GM03348 (cell line): ENCODE measurements around the gene SLC47A2.

Experiments
- DNase-seq: peaks from one replicate; pipeline ENCODE4 v3.0.0; 2012; ENCODE audit warnings: low spot score

The SLC47A2 gene

GRCh38 chr17:19664136-19664820 lies 52.1 kb downstream of the SLC47A2 start:
- no peak for DNase-seq

DNA sequence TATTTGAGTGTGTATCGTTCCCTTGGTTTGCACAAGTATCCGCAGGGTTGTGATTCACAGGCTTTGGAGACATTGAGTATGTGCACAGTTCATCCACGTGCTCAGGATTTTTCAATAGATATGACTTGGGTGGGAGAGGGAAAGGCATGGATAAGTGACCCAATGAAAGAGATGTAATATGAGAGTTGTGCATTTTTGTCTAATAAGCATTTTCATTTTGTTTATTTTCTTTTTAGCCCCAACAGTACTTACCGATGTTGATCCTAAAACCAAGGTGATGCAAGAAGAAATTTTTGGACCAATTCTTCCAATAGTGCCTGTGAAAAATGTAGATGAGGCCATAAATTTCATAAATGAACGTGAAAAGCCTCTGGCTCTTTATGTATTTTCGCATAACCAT lies 53.3 kb downstream of the SLC47A2 start:
- no peak for DNase-seq

DNA sequence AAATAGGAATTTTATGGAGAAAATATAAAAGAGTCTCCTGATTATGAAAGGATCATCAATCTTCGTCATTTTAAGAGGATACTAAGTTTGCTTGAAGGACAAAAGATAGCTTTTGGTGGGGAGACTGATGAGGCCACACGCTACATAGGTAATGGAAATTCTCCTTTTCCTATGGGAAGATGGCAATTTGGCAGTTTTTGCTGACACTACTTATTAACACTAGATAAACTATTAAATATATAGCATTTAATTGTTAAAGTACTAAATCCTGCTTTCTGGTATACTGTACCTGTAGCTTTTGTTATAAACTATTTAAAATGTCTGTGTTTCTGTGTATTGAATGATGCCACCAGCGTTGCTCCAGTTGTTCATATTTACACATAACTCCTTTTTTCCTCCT lies 55.3 kb downstream of the SLC47A2 start:
- DNase-seq, result no peak

- DNase-seq, result no peak
These were observed 56.0 kb downstream of the SLC47A2 start for GRCh38 chr17:19660219-19660870.

DNA sequence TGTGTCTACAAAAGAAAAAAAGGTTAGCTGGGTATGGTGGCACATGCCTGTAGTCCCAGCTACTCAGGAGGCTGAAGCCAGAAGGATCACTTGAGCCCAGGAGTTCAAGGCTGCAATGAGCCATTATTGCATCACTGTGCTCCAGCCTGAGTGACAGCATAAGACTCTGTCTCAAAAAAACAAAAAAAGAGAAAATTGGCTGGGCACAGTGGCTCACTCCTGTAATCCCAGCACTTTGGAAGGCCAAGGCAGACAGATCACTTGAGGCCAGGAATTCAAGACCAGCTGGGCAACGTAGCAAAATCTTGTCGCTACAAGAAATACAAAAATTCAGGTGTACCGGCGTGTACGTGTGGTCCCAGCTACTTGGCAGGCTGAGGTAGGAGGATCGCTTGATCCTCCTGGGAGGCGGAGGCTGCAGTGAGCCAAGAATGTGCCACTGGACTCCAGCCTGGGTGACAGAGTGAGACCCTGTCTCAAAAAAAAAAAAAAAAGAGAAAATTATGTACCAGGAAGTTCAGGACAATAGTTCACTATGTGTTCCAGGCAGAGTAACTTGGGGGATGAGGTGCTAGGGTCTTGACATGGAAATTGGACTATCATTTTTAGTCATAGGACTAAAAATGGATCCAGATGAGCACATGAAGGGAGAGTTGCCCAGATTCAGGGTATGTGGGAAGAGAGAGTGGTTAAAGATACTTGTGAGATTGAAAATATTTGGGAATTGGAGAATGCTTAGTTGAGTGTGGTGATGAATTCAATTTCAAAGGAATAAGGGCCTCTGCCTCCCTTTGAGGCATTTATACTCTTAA lies 56.8 kb downstream of the SLC47A2 start:
- DNase-seq, result no peak

GRCh38 chr17:19656851-19657581 lies 59.4 kb downstream of the SLC47A2 start:
- no peak for DNase-seq

DNA sequence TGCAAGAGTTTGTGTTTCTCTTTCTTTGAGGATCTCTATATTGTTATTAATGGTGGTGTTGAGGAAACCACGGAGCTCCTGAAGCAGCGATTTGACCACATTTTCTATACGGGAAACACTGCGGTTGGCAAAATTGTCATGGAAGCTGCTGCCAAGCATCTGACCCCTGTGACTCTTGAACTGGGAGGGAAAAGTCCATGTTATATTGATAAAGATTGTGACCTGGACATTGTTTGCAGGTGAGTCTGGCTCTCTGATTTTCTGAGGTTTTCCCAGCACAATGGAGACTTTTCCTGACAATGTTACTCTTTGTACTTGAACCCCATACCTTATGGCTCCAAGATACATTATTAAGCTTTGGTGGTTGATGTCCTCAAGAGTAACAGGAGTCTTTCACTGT lies 60.0 kb downstream of the SLC47A2 start:
- no peak for DNase-seq

GRCh38 chr17:19654896-19655295 lies 61.5 kb downstream of the SLC47A2 start:
- no peak for DNase-seq

DNA sequence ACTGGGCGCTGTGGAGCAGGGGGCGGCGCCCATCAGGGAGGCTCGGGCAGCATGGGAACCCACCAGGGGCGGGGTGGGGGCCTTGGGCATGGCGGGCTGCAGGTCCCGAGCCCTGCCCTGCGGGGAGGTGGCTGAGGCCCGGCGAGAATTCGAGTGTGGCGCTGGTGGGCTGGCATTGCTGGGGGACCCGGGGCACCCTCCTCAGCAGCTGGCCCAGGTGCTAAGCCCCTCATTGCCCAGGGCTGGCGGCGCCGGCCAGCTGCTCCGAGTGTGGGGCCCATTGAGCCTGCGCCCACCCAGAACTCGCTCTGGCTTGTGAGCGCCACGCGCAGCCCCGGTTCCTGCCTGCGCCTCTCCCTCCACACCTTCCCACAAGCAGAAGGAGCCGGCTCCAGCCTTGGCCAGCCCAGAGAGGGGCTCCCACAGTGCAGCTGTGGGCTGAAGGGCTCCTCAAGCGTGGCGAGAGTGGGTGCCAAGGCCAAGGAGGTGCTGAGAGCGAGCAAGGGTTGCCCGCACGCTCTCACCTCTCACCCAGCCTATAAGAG lies 62.0 kb downstream of the SLC47A2 start:
- DNase-seq, result no peak

DNA sequence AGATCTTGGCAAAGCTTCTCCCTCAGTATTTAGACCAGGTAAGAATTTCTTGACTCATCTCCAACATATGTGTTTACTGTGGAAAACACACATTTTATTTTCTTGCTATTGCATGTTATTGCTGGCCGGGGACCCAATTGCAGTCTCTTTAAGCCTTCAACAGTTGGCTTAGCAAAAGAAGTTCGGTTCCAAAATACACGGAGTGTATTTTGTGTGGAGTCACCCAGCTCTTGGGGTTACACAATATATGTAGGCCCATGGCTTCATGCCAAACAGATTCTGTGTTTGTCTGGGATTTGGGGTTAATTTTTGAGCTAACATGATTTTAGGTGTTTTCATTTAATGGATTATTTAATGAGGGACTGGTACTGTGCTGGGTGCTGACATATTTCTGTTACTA lies 63.8 kb downstream of the SLC47A2 start:
- no peak for DNase-seq

DNA sequence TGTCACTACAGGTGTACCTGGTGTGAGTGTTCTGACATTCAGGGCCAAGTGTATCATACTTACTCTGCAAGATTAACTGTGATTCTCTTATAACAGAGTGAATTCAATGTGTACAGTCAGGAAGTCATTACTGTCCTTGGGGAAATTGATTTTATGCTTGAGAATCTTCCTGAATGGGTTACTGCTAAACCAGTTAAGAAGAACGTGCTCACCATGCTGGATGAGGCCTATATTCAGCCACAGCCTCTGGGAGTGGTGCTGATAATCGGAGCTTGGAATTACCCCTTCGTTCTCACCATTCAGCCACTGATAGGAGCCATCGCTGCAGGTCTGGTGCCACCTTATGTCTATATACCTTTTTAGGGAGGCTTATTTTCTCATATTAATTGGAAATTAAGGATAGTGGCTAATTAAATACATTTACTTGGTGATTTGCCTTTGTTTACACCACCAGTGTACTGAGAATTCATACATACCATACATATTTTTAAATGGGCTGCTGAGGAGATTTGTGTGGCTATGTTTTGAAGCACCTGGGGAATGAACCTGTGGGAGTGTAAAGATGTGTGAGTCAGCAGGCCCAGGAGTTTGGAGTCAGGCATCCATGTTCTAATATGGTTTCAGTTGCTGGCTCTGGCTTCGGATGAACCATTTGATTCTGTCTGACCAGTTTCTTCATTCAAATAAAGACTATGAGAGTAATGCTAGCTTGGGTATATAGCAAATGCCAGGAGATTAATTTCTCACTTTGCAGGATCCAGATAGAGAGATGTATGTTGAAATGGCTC lies 64.7 kb downstream of the SLC47A2 start:
- DNase-seq, result no peak

GRCh38 chr17:19650826-19651225 lies 65.6 kb downstream of the SLC47A2 start:
- no peak for DNase-seq

DNA sequence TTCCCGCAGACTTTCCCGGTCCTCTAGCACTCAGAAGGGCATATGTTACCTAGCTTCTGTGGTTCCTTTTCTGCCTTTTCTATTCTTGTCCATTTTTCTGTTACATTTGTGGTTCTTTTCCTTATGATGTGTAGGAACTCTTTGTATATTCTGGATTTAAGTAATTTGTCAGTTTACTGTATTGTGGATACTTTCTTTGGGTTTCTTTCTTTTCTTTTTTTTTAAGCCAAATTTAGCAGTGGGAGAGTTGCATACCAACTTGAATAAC lies 67.2 kb downstream of the SLC47A2 start:
- DNase-seq, result no peak

DNA sequence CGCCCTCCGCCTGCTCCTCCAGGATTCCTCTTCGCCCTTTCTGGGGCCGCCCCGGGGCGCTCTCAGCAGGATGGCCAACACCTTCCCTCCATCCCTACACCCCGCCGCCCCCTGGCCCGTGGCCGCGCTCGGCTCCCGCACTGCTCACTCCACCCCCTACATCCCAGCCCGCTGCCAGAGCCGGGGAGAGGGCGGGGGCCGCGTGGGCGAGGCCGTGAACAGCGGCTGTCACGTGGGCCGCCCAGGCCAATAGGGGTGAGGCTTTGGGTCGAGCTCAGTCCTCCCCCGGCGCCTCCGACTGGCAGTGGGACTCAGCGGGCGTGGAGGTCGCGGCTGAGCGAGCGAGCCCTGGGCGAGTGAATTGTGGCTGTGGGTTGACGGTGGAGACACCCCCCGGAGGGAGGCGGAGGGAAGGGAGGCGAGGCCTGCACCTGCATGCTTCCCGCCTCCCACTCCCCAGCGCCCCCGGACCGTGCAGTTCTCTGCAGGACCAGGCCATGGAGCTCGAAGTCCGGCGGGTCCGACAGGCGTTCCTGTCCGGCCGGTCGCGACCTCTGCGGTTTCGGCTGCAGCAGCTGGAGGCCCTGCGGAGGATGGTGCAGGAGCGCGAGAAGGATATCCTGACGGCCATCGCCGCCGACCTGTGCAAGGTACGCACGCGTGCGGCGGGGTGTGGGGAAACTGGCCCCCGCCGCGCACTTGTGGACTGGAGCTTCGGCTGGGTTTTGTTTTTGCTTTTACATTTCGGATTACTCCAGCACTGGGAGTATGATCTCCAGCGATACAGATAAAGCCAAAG lies 67.7 kb downstream of the SLC47A2 start, which contains the start of gene ALDH3A2:
Gene ALDH3A2, plus strand, starts transcription at position 277 of the 799 bp plus-strand sequence. Its CDS starts 221 bp downstream, at position 498.
- peak; percentile 100 for DNase-seq

DNA sequence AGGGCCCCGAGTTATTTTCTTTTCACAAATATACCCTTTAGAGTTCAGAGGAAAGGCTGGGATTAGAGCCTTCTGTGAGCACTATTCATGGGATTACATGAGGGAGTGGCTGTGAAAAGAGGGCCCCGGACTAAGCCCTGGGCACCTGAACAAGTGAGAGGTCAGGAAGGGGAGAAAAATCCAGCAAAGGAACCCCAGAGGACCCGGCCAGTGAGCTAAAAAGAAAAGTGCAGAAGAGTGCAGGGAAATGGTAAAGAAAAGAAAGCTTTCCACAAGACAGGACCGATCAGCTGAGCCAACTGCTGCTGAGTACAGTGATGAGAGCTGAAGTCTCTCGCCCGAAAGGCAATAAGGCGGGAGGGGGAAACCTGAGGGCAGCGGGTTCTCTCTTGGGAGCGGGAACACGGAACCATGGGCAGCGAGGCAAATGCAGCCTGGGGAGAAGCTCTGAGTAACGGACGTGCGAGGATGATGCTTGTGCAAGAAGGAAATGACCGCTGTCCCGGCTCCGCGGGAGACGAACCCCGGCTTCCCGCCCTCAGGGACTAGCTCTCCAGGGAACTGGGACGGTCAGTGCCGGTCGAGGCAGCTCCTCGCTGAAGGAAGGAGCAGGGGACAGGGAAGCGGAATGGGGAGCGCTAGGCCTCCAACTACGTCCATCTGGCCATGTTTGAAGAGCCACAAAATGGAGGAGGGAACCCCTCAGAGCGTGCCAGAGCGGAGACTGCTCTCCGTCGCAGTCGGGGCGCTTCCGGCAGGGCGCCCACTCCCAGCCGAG lies 68.5 kb downstream of the SLC47A2 start:
- peak; percentile 79 for DNase-seq

DNA sequence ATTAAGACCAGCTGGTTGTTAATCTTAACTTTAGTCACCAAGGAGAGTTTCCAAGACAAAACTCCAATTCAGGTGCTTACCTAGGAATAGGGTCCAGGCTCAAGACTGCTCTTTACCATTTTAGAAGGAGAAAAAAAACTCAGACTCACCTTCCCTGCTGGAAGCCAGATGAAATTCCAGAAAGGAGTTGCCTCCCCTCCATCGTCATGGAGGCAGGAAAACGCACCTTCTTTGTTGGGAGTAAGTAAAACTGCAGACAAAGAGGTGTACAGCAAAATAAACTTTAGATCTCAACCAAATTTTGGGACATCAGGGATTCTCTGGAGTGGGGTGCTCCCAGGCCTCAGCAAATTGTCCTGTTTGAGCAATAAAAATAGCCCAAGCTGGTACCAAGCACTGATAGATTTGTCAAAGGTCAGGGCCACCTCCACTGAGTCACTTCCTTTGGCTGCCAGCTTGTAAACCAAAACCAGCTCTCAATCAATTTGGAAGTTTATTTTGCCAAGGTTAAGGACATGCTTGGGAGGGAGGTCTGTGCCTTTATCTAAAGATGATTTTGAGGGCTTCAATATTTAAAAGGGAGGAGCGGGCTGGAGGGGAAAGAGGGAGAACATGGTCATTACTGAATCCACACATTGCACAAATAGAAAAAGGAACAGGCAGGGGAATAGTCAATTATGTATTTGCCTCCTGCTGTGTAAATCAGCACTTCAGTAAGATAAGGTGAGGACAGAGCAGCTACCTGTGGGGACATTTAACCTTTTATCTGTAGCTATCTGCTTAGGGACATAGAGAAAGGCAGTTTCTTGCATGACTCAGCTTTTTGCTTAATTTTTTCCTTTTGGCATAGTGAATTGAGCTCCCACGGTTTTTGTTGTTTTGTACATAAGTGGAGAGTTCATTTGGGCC lies 69.3 kb downstream of the SLC47A2 start:
- no peak for DNase-seq

DNA sequence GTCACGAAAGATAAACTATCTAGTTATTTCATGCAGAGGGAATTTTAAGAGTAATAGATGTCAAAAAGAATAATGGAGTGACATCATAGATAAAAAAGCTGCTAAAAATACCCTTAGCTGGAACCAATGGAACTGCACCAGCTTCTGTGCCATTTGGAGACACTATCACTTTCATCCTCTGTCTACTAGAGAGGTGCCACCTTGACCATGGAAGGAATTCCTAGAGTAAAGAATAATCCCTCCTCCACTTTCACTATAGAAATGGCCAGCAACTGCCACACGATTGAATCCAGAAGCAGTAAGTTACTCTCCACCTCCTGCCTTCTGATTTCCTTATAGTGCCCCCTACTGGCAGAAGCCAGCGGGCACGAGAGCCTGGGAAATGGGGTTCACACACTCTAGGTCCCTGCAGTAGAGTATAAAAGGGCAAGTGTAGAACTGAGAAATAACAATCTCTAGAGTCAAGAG lies 70.6 kb downstream of the SLC47A2 start:
- DNase-seq, result no peak

GRCh38 chr17:19644493-19645210 lies 71.7 kb downstream of the SLC47A2 start:
- no peak for DNase-seq
